ENCODE results near the gene IL17F. TPM values are rescaled to one million over a fixed set of nuclear protein-coding genes. Genes with fewer than 3 reads are reported as not detected.

Gene IL17F
- total RNA-seq, 1 experiment from 2014 or later = not detected

- BruUV-seq (replicated peaks) = TSS peak; percentile 79
- peak; percentile 90 for TF ChIP-seq CTCF (IDR thresholded peaks at IDR 0.05; ENCODE audit: unreplicated experiment)
- Mint-ChIP-seq H3K9me3 (ENCODE audit: unreplicated experiment) (no peaks in the 10 kb centered on the region), H3K36me3 (ENCODE audit: insufficient read depth, unreplicated experiment) (peaks cover 57% of the 10 kb centered on the region), H3K27me3 (ENCODE audit: insufficient read depth, unreplicated experiment) (no peaks in the 10 kb centered on the region), H3K4me1 (ENCODE audit: insufficient read depth, unreplicated experiment) (no peaks in the 10 kb centered on the region), H3K4me3 (ENCODE audit: unreplicated experiment) (no peak overlapping the region), H3K27ac (ENCODE audit: low read depth, unreplicated experiment) (peak overlapping the region; percentile 16)
- intact Hi-C loops (cut with micrococcal nuclease) = loop anchor here (1.0 kb wide), 3 partner anchors 101 to 165 kb away; no protein-coding TSS in a partner anchor
- DNase-seq (ENCODE audit: unreplicated experiment) = peak; percentile 65
- ChIA-PET CTCF (interaction anchor here (0.5 to 7.9 kb wide), 52 partner anchors 8 to 1322 kb away, joined by 3 to 178 read pairs (median 4); partner anchors contain the start of gene MCM3), POLR2A (interaction anchor here (1.2 to 2.1 kb wide), 2 partner anchors 15 to 101 kb away, joined by 4 to 6 read pairs; no protein-coding TSS in a partner anchor)
These were observed 19.6 kb upstream of the IL17F start for GRCh38 chr6:52263709-52264540.

GRCh38 chr6:52262620-52263344 is 18.5 kb upstream of the IL17F start:
- no peak overlapping the region for H3K27ac Mint-ChIP-seq (ENCODE audit: low read depth, unreplicated experiment)
- H3K36me3 Mint-ChIP-seq (ENCODE audit: insufficient read depth, unreplicated experiment) = peaks cover 46% of the 10 kb centered on the region
- DNase-seq (ENCODE audit: unreplicated experiment) = no peak
- CTCF ChIA-PET = interaction anchor here (0.5 to 7.9 kb wide), 46 partner anchors 8 to 1323 kb away, joined by 3 to 178 read pairs (median 5); partner anchors contain the start of gene MCM3
- intact Hi-C loops (cut with micrococcal nuclease) = loop anchor here (1.0 kb wide), 3 partner anchors 99 to 163 kb away; no protein-coding TSS in a partner anchor
- no peak for TF ChIP-seq CTCF (IDR thresholded peaks at IDR 0.05; ENCODE audit: unreplicated experiment)
- BruUV-seq (replicated peaks) = no TSS peak
- no peaks in the 10 kb centered on the region for H3K4me1 Mint-ChIP-seq (ENCODE audit: insufficient read depth, unreplicated experiment)
- no peak overlapping the region for H3K4me3 Mint-ChIP-seq (ENCODE audit: unreplicated experiment)
- no peaks in the 10 kb centered on the region for H3K27me3 Mint-ChIP-seq (ENCODE audit: insufficient read depth, unreplicated experiment)
- no peaks in the 10 kb centered on the region for H3K9me3 Mint-ChIP-seq (ENCODE audit: unreplicated experiment)
- POLR2A ChIA-PET = interaction anchor here (1.2 to 2.1 kb wide), 2 partner anchors 14 to 100 kb away, joined by 4 to 6 read pairs; no protein-coding TSS in a partner anchor

- ChIA-PET CTCF (interaction anchor here (0.6 to 7.9 kb wide), 7 partner anchors 9 to 162 kb away, joined by 3 to 178 read pairs (median 30); no protein-coding TSS in a partner anchor), POLR2A (interaction anchor here (0.8 kb wide), 1 partner anchor 98 kb away, joined by 4 read pairs; no protein-coding TSS in a partner anchor)
- no peaks in the 10 kb centered on the region for H3K27me3 Mint-ChIP-seq (ENCODE audit: insufficient read depth, unreplicated experiment)
- H3K27ac Mint-ChIP-seq (ENCODE audit: low read depth, unreplicated experiment) = no peak overlapping the region
- H3K4me1 Mint-ChIP-seq (ENCODE audit: insufficient read depth, unreplicated experiment) = no peaks in the 10 kb centered on the region
- no TSS peak for BruUV-seq (replicated peaks)
- no peak for DNase-seq (ENCODE audit: unreplicated experiment)
- no peaks in the 10 kb centered on the region for H3K9me3 Mint-ChIP-seq (ENCODE audit: unreplicated experiment)
- H3K36me3 Mint-ChIP-seq (ENCODE audit: insufficient read depth, unreplicated experiment) = peaks cover 30% of the 10 kb centered on the region
- no peak for TF ChIP-seq CTCF (IDR thresholded peaks at IDR 0.05; ENCODE audit: unreplicated experiment)
- intact Hi-C loops (cut with micrococcal nuclease) = no loop called here
- no peak overlapping the region for H3K4me3 Mint-ChIP-seq (ENCODE audit: unreplicated experiment)
These were observed 16.9 kb upstream of the IL17F start for GRCh38 chr6:52261229-52261628.

All from MCF 10A (cell line).